ENCODE data around the gene RSF1.
"Not testable (repeated sequence)": the region's sequence is repeated elsewhere in the genome, so short reads cannot be mapped to it uniquely, and the experiment has no call there.

RSF1 gene

DNA sequence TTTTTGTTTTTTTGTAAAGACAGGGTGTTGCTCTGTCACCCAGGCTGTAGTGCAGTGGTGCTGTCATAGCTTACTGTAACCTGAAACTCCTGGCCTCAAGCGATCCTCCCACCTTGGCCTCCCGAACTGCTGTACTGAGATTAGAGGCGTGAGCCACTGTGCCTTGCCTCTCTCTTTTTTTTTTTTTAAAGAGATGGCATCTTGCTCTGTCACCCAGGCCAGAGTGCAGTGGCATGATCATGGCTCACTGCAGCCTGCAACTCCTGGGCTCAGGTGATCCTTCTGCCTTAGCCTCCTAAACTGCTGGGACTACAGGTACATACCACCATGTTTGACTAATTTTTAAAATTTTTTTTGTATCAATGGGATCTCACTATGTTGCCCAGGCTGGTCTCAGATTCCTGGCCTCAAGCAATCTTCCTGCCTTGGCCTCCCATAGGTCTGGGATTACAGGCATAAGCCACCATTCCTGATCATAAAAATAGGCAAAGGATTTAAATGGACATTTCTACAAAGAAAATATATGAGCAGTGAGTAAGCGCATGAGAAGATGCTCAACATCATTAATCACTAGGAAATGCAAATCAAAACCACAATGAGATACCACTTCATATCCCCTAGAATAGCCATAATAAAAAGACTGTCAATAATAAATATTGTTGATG is 165.6 kb downstream of the RSF1 start:
- no peak overlapping the region for H3K27ac Mint-ChIP-seq
- no peak overlapping the region for H3K4me3 Mint-ChIP-seq
- no peaks in the 10 kb centered on the region for H3K36me3 Mint-ChIP-seq (ENCODE audit: low read depth)
- H3K27me3 Mint-ChIP-seq = no peaks in the 10 kb centered on the region
- no peaks in the 10 kb centered on the region for H3K9me3 Mint-ChIP-seq
- H3K4me1 Mint-ChIP-seq (ENCODE audit: low read depth) = no peaks in the 10 kb centered on the region

DNA sequence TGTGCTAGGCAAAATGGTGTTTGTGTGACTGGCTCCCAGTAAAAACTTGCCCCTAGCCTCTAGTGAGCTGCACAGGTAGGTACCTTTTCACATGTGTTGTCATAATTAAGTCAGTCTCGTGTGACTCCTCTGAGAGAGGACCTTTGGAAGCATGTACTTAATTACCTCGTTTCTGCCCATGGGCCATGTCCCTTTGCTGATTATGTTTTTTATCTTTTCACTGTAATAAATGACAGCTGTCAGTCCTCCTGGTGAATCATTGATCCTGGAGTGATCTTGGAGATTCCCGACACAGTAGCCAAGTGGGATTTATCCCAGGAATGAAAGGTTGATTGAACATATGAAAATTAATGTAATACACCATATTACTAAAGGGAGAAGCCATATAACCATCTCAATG is 170.4 kb downstream of the RSF1 start:
- H3K9me3 Mint-ChIP-seq = no peaks in the 10 kb centered on the region
- no peaks in the 10 kb centered on the region for H3K4me1 Mint-ChIP-seq (ENCODE audit: low read depth)
- H3K36me3 Mint-ChIP-seq (ENCODE audit: low read depth) = no peaks in the 10 kb centered on the region
- H3K27me3 Mint-ChIP-seq = peaks cover 7% of the 10 kb centered on the region
- no peak overlapping the region for H3K27ac Mint-ChIP-seq
- no peak overlapping the region for H3K4me3 Mint-ChIP-seq

DNA sequence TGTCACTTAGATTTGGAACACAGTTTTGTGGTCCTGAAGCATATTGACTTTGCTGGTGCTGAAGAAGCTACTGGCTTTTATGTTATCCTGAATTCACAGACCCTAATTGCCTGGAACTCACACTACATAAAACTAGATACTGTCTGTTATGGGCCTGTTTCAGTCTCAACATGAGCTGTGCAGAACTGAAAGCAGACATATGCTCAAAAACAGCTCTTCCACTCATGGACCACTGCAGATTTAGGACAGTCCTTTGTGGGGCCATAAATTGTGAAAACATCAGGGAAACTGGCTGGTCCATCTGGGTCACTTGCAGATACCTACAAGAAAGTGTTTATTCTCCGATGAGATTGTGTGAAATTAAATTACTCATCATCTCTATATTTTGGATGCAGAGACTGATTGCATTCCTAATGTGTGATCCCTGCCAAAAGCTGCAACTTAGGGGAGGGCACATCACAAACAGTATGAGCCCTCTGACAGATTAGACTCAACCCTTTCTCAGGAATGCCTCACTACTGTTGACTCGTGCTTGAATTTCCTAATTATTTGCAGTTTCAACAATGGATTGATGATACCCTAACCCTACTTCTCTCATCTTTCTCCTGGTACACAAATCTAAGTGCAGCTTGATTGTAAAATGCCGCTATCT is 172.7 kb downstream of the RSF1 start:
- no peaks in the 10 kb centered on the region for H3K9me3 Mint-ChIP-seq
- H3K36me3 Mint-ChIP-seq (ENCODE audit: low read depth) = no peaks in the 10 kb centered on the region
- H3K4me1 Mint-ChIP-seq (ENCODE audit: low read depth) = no peaks in the 10 kb centered on the region
- no peak overlapping the region for H3K27ac Mint-ChIP-seq
- H3K4me3 Mint-ChIP-seq = no peak overlapping the region
- peaks cover 7% of the 10 kb centered on the region for H3K27me3 Mint-ChIP-seq

DNA sequence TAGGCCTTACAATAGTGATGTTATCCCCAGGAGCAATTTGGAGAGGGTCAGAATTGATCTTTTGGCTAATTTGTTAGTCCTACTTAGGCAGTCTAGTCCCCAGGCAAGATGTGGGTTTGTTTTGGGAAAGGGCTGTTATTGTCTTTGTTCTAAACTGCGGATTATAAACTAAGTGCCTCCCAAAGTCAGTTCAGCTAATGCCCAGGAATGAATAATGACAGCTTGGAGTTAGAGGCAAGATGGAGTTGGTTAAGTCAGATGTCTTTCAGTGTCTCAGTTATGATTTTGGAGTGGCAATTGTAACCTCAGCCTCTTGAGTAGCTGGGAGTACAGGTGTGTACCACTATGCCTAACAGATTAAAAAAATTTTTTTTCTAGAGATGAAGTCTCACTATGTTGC is 175.6 kb downstream of the RSF1 start:
- Mint-ChIP-seq H3K27ac (no peak overlapping the region), H3K4me3 (no peak overlapping the region), H3K27me3 (peaks cover 7% of the 10 kb centered on the region), H3K9me3 (peaks cover 4% of the 10 kb centered on the region), H3K4me1 (ENCODE audit: low read depth) (no peaks in the 10 kb centered on the region), H3K36me3 (ENCODE audit: low read depth) (no peaks in the 10 kb centered on the region)

DNA sequence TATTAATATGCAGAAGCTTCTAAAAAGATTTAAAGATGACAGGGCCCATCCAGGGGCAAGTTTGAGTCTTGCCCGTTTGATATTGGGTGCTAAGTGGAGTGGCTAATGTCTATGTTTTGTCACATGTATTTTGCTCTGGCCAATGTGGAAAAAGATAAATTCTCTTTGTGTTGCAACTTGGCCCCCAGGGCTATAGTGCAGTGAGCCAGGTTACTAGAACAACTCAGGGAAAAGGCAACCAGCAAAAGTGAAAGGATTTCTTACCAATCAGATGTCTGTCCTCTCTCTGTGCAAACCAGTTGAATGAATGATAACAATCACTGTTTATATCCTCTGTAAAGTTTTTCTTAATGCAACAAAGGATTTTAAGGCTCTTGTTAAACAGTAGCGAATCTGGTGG is 178.3 kb downstream of the RSF1 start:
- H3K9me3 Mint-ChIP-seq = peaks cover 6% of the 10 kb centered on the region
- H3K27ac Mint-ChIP-seq = no peak overlapping the region
- no peak overlapping the region for H3K4me3 Mint-ChIP-seq
- peaks cover 9% of the 10 kb centered on the region for H3K4me1 Mint-ChIP-seq (ENCODE audit: low read depth)
- no peaks in the 10 kb centered on the region for H3K36me3 Mint-ChIP-seq (ENCODE audit: low read depth)
- H3K27me3 Mint-ChIP-seq = peaks cover 7% of the 10 kb centered on the region

DNA sequence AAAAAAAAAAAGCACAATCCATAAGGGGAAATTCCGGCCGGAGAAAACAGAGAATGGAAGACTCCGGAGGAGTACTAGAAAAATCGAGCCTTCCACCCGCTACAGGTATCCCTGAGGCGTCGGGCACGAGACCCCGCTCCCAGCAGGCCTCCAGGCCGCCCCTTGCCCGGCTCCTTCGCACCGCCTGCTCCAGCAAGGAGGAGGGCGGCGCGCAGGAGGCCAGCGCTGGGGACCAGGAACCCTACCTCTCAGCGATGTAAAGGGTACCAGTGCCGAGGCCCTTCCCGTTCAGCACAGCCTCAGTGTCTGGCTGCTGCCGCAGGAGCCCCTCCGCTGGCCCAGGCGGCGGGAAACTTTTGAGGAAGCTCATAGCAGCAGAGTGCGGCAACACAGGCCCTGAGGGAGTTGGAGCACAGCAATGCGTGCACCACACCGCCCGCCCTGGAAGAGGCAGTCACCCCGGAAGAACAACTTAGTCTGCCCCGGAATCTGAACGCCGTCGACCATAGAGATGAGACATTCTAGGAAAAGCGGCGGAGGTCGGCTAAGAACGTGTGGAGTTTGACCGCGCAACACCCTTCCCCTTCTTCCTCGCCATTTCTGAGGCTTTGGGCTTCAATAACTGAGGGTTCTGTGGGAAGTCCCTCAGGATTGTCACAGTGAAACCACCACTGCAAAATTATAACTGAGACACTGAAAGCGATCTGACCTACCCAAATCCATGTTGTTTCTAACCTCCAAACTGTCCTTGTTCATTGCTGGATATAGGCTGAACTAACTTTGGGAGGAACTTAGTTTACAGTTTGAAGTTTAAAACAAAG is 183.0 kb downstream of the RSF1 start, which contains the start of gene CLNS1A:
Gene CLNS1A (minus strand): TSS at position 450 of the 821 bp plus-strand sequence. CDS start 80 bp downstream, at position 370.
- Mint-ChIP-seq H3K27ac (peak within 1 kb of the TSS; percentile 91), H3K36me3 (ENCODE audit: low read depth) (peaks cover 35% of the 10 kb centered on the region), H3K9me3 (peaks cover 6% of the 10 kb centered on the region), H3K27me3 (no peaks in the 10 kb centered on the region), H3K4me1 (ENCODE audit: low read depth) (peaks cover 47% of the 10 kb centered on the region), H3K4me3 (peak within 1 kb of the TSS; percentile 92)

DNA sequence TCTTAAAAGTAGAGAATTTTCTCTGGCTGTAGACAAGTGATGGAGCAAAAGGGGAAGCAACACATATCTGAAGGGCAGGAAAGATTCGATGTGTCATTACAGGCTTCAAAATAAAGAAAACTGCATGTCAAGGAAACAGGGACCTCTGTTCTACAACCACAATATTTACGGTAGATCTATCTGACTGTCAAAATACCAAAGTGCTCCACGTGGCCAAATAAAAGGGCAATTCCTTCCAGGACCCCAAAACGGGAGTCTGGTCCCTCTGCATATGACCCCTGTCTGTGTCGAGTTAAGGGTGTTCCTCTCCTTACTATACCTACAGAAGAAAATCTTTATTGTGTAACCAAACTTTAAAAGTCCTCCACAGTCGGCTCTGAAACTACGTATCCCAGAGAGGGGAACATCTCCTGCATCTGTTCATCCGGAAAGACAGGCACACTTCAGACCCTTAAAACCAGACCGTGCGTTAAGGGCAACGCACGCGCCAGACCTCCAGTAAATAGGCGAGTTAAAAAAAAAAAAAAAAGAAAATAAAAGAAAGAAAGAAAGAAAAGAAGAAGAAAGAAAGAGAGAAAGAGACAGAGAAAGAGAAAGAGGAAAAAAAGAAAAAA is 183.7 kb downstream of the RSF1 start:
- H3K9me3 Mint-ChIP-seq = peaks cover 6% of the 10 kb centered on the region
- no peaks in the 10 kb centered on the region for H3K27me3 Mint-ChIP-seq
- H3K27ac Mint-ChIP-seq = peak overlapping the region; percentile 91
- peak overlapping the region; percentile 92 for H3K4me3 Mint-ChIP-seq
- H3K4me1 Mint-ChIP-seq (ENCODE audit: low read depth) = peaks cover 52% of the 10 kb centered on the region
- H3K36me3 Mint-ChIP-seq (ENCODE audit: low read depth) = peaks cover 35% of the 10 kb centered on the region

DNA sequence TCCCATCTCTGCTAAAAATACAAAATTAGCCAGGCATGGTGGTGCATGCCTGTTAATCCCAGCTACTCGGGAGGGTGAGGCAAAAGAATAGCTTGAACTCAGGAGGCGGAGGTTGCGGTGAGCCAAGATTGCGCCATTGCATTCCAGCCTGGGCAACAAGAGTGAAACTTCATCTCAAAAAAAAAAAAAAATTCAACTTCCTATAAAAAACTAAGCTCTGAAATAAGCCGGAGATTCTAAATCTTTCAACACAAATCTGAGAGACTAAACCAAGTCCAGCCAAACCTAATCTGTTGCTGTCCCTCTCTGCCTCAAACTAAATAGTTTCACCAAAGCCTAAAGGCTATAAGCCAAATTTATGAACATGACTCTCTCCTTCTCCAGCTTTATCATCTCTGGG is 186.6 kb downstream of the RSF1 start:
- Mint-ChIP-seq H3K4me1 (ENCODE audit: low read depth) (peaks cover 69% of the 10 kb centered on the region), H3K36me3 (ENCODE audit: low read depth) (peaks cover 47% of the 10 kb centered on the region)
- not testable (repeated sequence) for H3K27ac Mint-ChIP-seq, H3K9me3 Mint-ChIP-seq, H3K27me3 Mint-ChIP-seq, H3K4me3 Mint-ChIP-seq

DNA sequence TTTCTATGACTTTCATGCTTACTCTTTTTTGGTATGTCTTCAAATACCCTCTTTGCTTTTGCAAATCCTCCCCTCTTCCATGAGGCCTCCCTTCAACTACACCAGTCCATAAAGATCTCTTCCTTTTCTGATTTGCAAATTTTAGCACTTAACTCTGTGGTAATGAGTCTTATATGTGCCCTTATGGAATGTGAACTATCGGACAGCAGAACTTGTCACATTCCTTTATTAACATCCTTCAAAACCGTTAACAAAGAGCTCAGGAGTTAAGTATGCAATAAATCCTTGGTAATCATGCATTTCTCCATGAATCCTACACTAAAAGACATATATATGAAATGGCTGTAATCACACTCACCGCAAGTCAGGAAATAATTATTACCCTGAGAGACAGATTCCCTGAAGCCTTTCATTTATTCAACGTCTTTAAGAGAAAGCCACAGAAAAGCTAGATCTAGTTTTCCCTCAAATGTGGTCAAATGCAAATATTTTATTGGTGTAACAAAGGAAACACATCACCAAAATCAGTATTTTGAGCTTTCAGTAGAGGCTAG is 190.3 kb downstream of the RSF1 start:
- H3K4me1 Mint-ChIP-seq (ENCODE audit: low read depth) = peaks cover 42% of the 10 kb centered on the region
- H3K9me3 Mint-ChIP-seq = no peaks in the 10 kb centered on the region
- no peak overlapping the region for H3K4me3 Mint-ChIP-seq
- H3K27ac Mint-ChIP-seq = peak overlapping the region; percentile 58
- H3K27me3 Mint-ChIP-seq = no peaks in the 10 kb centered on the region
- peaks cover 55% of the 10 kb centered on the region for H3K36me3 Mint-ChIP-seq (ENCODE audit: low read depth)

DNA sequence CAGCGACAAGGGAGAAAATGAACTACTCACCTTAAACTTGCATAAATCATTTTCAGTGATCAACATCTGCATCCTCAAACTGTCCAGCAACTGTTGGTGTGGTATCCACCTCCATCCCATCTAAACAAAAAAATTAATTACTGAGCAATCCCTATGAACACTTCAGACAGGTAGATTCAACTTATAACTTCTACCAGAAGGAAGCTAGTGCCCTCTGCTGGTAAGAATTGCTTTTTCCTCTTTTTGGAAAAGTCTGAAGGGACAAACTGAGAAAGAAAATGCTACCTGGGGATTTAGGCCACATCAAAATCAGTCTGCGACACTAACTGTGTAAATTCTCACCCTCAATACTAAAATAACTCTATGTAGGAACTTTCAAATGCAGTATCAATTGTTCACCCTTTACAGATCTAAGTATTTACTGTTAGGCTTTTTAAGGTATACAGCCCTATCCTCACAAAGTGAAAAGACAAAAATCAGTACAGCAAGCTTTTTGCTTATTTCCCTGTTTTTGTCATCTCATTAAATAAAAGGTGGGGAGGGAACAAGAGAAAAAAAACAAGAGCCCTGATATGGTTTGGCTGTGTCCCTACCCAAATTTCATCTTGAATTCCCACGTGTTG is 200.8 kb downstream of the RSF1 start:
- H3K27me3 Mint-ChIP-seq = no peaks in the 10 kb centered on the region
- H3K4me3 Mint-ChIP-seq = no peak overlapping the region
- peaks cover 77% of the 10 kb centered on the region for H3K36me3 Mint-ChIP-seq (ENCODE audit: low read depth)
- no peaks in the 10 kb centered on the region for H3K4me1 Mint-ChIP-seq (ENCODE audit: low read depth)
- H3K9me3 Mint-ChIP-seq = no peaks in the 10 kb centered on the region
- H3K27ac Mint-ChIP-seq = no peak overlapping the region

DNA sequence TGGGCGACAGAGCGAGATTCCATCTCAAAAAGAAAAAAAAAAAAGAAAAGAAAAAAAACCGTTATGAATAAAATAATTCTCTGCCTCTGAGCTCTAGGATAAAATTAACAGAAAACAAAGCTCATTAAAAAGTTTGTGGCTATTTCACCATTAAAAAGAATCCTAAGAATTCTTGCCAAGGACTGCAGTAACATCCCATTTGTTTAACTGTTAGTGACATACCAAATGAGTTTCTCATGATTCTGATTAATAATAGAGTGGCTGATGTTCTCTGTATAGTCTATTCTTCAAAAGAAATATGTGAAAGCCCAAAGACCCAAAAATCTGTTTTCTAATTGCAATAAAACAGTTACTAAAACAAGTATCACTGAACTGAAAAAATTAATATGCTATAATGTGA is 202.6 kb downstream of the RSF1 start:
- Mint-ChIP-seq H3K36me3 (ENCODE audit: low read depth) (peaks cover 72% of the 10 kb centered on the region), H3K4me3 (no peak overlapping the region), H3K9me3 (no peaks in the 10 kb centered on the region), H3K27me3 (no peaks in the 10 kb centered on the region), H3K27ac (no peak overlapping the region), H3K4me1 (ENCODE audit: low read depth) (no peaks in the 10 kb centered on the region)

DNA sequence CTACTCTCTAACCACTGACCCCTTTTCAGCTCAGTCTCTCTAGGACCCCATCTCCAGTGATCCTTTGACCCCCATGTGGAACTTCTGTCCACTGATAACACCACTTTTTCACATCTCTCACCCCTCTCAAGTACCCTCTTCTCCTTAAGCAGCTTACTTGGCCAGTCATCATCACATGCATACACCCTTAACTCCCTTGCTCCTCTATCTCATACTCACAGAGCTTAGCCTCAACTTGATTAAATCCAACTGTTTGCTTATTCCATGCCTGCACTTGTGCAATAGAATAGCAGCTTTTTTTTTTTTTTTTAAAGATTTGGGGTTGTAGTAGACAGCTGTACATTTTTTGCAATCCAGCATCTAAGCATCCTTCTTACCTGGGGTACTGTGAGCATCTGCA is 208.6 kb downstream of the RSF1 start:
- peaks cover 69% of the 10 kb centered on the region for H3K36me3 Mint-ChIP-seq (ENCODE audit: low read depth)
- no peaks in the 10 kb centered on the region for H3K4me1 Mint-ChIP-seq (ENCODE audit: low read depth)
- H3K9me3 Mint-ChIP-seq = no peaks in the 10 kb centered on the region
- no peak overlapping the region for H3K4me3 Mint-ChIP-seq
- H3K27me3 Mint-ChIP-seq = no peaks in the 10 kb centered on the region
- H3K27ac Mint-ChIP-seq = no peak overlapping the region
